ENCODE measurements around the gene LRRC9. TPM values are rescaled to one million over a fixed set of nuclear protein-coding genes. Genes with fewer than 3 reads are reported as not detected.

The LRRC9 gene
- total and polyA plus RNA-seq, 2 experiments from 2014 or later = 2.2 to 3.1 TPM

GRCh38 chr14:60101786-60102185, 181.8 kb downstream of the LRRC9 start:
- H3F3A ChIP-seq (replicated peaks; ENCODE audit: low read depth) = no peaks in the 10 kb centered on the region
- H3K4me1 ChIP-seq (ENCODE audit: insufficient read depth) = peaks cover 14% of the 10 kb centered on the region
- H3K4me1 Mint-ChIP-seq = peaks cover 16% of the 10 kb centered on the region; the same call in 2 of the 3 replicates
- H2AFZ ChIP-seq = no peak overlapping the region
- H3K36me3 ChIP-seq (ENCODE audit: insufficient read depth) = no peaks in the 10 kb centered on the region; the same call in 1 of the 2 replicates
- H3K4me2 ChIP-seq = no peak overlapping the region
- no peak for TF ChIP-seq CTCF (conservative IDR thresholded peaks at IDR 0.05; ENCODE audit: low read depth in 2 of 2)
- TF ChIP-seq REST (IDR thresholded peaks at IDR 0.05; ENCODE audit: unreplicated experiment) = no peak
- TF ChIP-seq ETS1 (IDR thresholded peaks at IDR 0.05) = no peak
- no peak for TF ChIP-seq EZH2phosphoT487 (IDR thresholded peaks at IDR 0.05; ENCODE audit: unreplicated experiment)
- TF ChIP-seq STAT1 (IDR thresholded peaks at IDR 0.05; ENCODE audit: unreplicated experiment) = no peak
- no peak for TF ChIP-seq ZNF462 (CRISPR knock-in tag; IDR thresholded peaks at IDR 0.05)
- no peak for TF ChIP-seq ZNF114 (CRISPR knock-in tag; IDR thresholded peaks at IDR 0.05)
- no peak for TF ChIP-seq POLR2AphosphoS5 (IDR thresholded peaks at IDR 0.05; ENCODE audit: low read depth)
- no peak for TF ChIP-seq NANOG (IDR thresholded peaks at IDR 0.05; ENCODE audit: borderline replicate concordance)
- no peak for TF ChIP-seq EZH2 (IDR thresholded peaks at IDR 0.05; ENCODE audit: low read depth, unreplicated experiment)
- no peak for TF ChIP-seq JUNB (IDR thresholded peaks at IDR 0.05; ENCODE audit: unreplicated experiment)
- TF ChIP-seq CREB1 (CRISPR knock-in tag; IDR thresholded peaks at IDR 0.05; ENCODE audit: low read depth) = no peak
- no peak for ATAC-seq
- no peaks in the 10 kb centered on the region for H3K9me3 Mint-ChIP-seq
- H3K79me2 ChIP-seq (replicated peaks; ENCODE audit: insufficient read depth) = peaks cover 98% of the 10 kb centered on the region
- H3K36me3 Mint-ChIP-seq (ENCODE audit: low read depth) = peaks cover 23% of the 10 kb centered on the region
- H4K20me1 ChIP-seq (replicated peaks; ENCODE audit: insufficient read depth) = peaks cover 3% of the 10 kb centered on the region; the same call in 1 of the 2 replicates
- H3K27me3 Mint-ChIP-seq (ENCODE audit: insufficient read depth, low read depth, poor library complexity) = no peaks in the 10 kb centered on the region
- no peaks in the 10 kb centered on the region for H3K27me3 ChIP-seq (ENCODE audit: insufficient read depth)
- no peak overlapping the region for H3K4me3 Mint-ChIP-seq
- H3K27ac ChIP-seq (ENCODE audit: low read depth) = no peak overlapping the region
- H3K4me3 ChIP-seq = no peak overlapping the region
- no peak for DNase-seq (ENCODE audit: low spot score)
- H3K27ac Mint-ChIP-seq = no peak overlapping the region
- no peaks in the 10 kb centered on the region for H3K9me2 ChIP-seq (ENCODE audit: insufficient read depth)
